Endometrial microvascular endothelial cells (primary cell): Measurements from ENCODE around the gene SLIT3. TPM values are rescaled to one million over a fixed set of nuclear protein-coding genes. Genes with fewer than 3 reads are reported as not detected.

ENCODE experiments used
- in situ Hi-C: cut with HindIII; loops from 2 replicates; pipeline ENCODE4 v1.10.0; 2017; ENCODE audit warnings: low sequenced_read_pairs, low pct_unique_long_range_greater_than_20kb; ENCODE audit errors: inconsistent ontology term
- total RNA-seq: library from RNA; depleted of rRNA; stranded (reverse); fragments of >200 nt; gene quantifications from one replicate; pipeline ENCODE4 v1.2.3, GENCODE V29; 2015; ENCODE audit errors: inconsistent ontology term

The SLIT3 gene
- total RNA-seq, 1 donor from 2014 or later, result under 0.01 TPM

DNA sequence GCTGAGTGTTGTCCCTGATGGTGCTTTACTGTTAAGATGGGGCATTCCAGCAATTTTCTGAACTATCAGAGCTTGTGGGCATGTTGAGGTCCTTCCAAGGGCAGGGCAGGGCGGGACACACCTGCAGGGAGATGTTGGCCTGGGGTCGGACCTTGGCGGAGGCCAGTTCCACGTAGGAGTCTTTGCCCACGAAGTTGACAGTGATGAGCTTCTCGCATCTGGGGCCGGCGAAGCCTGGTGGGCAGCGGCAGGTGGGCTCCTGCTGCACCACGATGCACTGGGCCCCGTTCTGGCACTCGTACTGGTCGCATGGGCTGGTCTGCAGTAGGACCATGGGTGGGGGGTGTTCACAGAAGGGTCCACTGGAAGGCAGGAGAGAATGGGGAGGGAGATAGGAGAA is 615.4 kb downstream of the SLIT3 start:
- in situ Hi-C loops, result no loop called here

DNA sequence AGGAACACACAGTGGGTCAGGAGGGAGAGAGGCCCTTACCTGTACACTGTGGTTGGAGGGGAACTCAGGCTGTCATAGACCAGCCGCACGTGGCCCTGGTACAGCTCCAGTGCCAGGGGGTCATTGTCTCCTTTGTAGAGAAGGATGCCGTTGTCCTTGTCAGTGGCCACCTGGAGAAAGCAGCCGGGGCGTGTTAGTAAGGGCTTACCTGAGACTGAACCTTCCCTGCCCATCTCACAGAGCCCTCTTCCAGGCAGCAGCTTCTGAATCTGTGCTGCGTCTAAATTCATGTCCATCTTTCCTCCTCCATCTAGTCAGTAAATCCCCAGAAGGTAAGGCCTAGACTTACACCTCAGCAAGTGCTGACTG is 617.0 kb downstream of the SLIT3 start:
- in situ Hi-C loops, result no loop called here

DNA sequence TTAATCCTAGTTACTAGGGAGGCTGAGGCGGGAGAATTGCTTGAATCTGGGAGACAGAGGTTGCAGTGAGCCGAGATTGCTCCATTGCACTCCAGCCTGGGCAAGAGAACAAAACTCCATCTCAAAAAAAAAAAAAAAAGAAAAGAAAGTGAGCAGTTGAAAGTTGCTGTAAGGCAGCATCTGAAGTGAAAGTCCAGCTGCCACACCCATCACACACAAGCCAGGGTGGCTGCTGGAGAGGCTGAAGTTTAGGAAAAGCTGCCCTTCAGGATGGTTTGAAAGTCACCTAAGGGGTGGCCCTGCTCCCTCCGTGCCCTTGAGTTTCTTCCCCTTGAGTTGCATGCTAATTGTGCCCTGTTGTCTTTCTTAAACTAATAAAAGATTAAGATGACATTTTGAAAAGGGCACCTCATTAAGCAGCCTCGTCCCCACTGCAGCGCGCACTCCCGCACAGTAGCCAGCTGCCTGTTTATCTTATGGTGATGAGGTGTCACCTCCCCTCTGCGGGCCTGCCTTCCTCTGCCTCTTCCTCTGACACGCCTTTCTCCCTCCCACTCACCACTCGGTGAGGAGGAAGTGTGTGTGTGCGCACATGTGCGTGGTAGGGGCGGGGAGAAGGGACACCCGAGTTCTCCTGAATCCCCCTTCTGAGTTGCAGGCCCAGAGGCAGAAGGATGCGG is 617.6 kb downstream of the SLIT3 start:
- in situ Hi-C loops, result no loop called here

DNA sequence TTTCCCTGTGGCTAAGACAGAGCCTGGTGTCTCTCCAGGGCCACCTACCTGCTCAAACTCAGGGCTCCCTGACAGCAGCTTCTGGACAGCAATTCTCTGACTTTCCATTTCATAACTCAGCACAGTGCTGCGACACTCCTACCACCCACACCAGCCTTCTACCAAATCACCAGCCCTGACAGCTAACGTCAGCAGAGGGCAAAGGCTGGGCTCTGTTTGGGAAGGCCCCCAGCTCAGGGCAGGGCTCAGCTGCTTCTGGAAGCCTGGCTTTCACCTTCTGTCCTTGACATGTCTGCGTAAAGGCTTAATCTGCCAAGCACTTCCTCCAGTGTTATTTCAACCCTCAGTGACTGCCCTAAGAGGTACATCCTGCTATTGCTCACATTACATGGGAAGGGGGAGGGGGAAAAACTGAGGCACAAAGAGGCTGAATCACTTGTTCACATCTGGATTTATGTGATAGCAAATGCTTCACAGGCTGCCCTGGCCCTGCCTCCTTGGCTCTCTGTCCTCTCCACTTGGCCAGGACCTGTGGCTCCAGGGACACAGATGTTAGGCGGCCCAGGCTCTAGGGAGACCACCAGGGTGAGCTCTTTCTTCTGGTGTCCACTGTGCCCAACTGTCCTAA is 619.3 kb downstream of the SLIT3 start:
- in situ Hi-C loops, result no loop called here

DNA sequence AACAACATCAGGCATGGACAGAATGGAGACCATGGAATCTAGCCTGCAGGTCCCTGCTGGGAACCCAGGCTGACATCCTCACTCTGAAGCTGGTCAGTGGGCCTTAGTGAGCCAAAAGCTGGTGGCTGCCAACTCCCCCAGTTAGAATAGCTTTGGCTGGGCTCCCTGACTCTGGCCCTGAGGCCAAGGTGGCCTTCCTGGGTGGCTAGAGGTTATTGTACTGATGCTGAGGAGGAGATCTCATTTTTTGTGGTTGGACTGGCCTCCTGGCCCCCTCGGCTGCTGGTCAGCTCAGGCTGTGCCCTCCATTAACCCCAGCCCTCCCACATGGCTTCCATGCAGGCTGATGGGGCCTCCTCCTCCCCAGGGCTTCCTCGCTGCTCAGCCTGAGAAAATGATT is 620.5 kb downstream of the SLIT3 start:
- in situ Hi-C loops, result no loop called here

DNA sequence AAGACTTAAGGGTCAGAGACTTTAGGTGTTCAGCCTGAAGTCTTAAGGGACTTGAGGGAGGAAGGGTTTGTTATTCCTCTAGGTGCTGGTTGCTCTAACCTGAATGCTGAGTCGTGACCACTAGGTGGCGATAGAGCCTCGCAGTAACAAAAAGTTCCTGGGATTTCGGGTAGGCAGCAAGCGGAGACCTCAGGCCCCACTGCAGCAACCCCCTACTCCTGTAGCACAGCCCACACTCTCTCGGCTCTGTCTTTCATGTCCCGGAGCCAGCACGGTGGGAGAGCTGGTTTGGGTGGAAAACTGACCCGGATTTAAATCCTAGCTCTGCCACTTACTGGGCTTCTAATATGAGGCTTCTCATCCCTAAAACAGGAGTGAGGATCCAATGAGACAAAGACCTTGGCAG is 621.4 kb downstream of the SLIT3 start:
- in situ Hi-C loops, result no loop called here

DNA sequence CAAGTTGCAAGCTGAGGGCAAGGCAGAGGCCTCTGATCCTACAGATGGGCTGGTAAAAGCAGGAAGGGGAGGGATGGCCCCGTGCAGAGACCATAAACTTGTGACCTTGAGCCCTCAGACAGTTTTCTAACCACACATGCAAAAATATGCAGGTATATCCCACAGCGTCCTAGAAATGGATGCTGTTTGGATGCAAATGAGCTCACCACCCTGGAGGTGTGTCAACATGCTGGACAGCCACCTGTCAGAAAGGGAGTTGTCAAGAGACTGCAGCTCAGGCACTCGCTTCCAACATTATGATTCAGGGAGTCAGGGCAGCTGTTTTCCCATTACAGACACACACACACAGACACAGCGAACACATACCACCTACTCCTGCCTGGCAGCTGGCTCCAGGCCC is 624.4 kb downstream of the SLIT3 start:
- in situ Hi-C loops, result no loop called here

DNA sequence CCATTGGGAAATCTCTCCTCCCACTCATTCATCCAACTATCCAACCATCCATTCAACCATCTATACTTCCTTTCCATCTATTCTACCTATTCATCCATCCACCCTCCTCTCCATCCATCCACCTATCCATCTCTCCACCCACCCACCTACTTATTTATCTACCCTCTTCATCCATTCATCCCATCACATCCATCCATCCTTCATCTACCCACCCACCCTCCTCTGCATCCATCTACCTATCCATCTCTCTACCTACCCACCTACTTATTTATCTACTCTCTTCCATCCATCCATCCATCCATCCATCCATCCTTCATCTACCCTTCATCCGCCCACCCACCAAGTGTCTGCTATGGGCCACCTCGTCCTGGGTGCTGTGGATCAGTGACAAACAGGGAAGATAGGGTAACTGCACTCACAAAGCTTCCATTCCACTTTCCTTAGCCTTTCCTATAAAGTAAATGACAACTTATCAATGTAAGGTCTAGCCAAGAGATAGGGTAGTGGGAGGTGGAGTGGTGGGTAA is 625.0 kb downstream of the SLIT3 start:
- in situ Hi-C loops, result no loop called here

DNA sequence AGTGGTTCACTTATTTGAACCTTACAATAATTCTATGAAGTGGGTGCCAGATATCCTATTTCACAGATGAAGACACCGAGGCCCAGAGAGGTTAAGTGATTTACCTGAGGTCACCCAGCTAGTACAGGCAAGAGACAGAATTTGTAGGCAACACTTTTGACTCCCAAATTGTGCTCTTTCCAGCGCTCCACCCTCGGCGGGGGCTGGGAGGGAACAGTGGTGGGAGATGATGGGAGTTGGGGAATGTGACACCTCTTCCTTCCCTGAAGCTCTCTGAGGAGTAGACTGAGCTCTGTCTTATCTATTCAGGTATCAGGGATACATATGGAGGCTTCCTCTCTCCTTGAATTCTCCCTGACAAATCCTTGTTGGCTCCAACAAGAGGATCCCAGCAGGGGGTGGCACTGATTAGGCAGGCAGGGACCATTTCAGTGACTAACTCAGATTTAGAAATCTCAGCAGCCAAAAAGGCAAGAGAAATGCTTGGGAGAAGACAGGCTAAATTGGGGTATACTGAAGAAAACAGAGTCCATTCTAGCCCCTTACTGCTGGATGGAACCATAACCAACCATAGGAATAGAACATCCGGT is 626.0 kb downstream of the SLIT3 start:
- in situ Hi-C loops, result no loop called here

DNA sequence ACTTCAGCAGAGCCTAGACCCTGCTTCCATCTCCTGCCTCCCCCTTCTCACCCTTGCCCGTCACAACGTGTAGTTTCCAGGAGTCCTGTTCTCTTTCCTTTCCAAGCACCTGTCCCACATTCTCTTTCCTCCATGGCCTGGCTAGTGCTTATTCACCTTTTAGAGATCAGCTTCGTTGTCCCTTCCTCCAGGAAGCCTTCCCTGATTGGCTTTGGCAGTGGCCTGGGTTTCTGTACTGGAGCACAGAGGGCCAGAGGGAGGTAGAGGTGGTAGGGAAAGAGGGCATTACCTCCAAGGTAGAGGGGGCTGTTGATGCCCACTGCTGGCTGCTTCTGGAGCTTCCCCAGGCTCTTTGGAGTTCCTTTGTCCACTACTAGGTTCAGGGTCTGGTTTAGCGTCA is 628.1 kb downstream of the SLIT3 start:
- in situ Hi-C loops, result no loop called here

DNA sequence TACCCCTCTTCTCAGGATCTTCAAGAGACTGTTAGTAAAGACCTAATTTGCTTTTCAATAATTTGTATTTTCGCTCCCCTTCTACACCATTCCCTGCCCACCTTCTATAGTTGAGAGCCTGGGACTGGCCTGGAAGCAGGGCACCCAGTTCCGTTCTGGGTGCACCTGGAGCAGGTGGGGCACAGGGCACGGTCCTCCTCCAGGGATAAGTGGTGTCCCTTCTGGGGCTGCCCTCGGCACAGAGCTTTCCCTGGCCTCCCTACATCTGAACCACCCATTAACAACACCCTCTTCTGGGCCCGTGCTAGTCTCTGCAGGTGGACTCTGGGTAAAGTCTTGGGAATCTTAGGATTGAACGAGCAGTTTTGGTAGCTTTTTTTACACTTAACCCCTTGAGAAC is 628.9 kb downstream of the SLIT3 start:
- in situ Hi-C loops, result no loop called here

DNA sequence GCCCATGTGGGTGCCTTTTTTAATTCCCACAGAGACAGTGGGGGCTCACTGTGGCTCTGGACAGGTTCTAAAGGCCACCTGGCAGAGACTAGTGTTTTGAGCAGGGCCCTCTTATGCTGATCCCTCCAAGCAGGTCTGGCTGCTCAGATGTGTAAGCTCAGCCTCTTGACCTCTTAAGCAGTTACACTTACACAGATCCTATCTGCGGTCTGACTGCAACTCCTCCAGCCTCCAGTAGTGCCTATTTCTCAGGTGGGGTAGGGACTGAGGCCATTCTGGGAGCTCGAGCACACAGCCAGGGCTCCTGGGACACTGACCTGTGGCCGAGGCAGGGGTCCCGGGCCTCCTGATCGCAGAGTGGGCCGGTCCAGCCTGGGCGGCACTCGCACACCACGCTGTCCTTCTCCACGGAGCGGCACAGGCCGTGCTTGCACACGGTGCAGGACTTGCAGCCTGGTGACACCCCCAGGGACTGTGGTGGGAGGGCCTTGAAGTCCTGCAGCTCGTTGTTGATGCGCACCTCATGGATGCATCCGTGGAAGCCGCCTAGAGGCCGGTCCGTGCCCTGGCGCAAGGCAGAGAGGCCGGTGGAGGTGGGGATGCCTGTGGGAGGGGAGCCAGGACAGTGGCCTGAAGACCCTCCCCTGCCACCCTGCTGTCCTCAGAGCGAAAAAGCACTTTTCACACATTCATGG is 629.9 kb downstream of the SLIT3 start:
- in situ Hi-C loops, result no loop called here

DNA sequence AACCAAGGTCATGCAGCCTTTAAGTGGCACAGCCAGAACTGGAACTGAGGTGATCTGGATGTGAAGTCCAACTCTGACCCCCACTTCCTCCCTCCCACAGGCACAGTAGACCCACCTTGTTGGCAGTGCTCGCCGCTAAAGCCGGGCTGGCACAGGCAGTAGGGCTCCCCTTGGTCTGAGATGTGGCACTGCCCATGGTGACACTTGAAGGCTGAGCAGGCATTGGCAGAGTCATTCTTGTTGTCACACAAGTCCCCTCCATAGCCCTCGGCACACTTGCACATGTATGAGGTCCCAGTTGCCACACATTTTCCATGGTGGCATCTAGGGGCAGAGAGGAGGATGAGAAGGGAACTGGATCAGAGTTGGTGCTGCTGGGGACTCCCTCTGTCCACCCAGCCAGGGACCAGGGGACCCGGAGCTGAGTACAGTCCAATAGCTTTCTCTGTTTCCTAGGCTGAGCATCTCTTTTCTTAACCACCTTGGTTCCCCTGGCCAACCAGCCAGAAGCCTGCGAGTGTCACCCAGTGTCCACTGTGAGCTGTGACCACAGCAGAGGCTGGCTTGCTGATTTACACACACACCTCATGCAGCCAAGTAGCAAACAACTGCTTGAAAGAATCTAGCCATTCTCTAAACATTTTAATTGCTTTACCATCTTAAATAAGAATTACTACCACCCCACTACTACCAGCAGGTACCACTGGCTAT is 631.1 kb downstream of the SLIT3 start:
- in situ Hi-C loops, result no loop called here

DNA sequence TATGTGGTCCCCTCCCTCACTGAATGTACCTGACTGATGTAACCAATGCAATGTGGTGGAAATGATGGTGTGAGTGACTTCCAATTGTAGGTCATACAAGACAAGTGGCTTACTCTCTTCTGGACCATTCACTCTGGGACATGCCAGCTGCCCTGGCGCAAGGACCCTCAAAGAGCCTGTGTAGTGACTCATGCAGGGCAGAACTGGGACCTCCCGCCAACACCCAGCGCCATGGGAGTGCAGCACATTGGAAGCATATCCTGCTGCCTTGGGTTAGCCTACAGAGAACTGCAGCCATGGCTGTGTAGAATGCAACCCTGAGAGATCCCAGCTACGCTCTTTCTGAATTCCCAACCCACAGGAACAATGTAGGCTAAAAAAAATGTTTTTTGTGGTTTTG is 631.8 kb downstream of the SLIT3 start:
- in situ Hi-C loops, result no loop called here

DNA sequence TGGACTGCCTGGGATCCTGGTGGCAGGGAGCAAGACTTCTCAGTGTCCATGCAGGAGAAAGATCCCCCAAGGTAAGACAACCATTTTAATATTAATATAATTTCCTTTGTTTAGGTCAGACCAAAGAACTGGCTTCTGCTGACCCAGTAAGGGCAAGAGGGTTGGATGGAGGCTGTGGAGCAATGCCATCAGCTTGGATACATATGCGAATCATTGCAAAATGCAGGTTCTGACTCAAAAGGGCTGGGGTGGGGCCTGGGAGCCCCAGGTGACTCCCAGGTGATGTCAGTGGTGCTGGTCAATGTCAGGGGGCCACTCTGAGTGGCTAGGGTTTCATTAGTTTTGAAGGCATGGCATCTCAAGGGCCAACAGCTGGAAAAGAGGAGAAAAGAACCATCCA is 632.9 kb downstream of the SLIT3 start:
- in situ Hi-C loops, result no loop called here

DNA sequence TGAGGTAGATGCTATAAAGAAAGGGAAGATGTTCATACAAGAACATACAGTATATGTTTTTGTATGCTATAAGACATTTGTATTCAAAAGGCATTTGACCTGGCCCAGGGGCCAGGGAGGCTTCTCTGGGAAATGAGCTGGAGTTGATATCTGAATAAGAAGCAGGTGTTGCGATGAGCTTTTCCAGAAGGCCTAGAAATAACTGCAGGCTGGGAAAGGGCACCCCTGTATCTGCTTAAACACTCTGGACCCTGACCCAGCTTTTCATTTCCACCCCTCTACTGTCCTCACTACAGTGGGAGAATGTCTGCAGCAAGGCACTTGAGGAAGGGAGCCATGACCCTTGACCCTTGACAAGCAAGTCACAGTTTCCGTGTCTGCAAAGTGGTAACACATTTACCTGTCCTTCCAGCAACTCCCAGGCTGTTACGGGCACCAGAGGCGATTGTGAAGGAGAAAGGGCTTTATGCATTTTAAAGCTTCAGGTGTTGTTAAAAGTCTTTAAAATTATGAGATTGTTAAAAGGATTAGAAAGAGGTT is 633.6 kb downstream of the SLIT3 start:
- in situ Hi-C loops, result no loop called here

DNA sequence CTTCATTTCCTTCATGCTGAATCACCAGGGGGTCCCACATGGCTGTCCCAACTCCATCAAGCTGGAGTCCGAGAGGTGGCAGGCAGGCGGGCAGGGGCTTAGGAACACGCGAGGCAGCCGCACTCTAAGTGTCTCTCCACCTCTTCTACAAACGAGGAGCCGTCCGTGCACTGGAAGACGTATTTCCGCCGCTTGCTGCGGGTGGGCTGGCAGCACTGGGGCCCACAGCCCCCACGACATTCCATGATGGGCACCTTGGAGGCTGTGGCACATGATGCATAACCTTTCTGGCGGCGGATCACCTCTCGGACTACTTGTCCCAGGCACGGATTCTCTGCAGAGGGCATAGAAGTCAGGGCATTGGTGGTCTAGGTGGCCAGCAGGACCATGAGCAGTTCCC is 634.6 kb downstream of the SLIT3 start:
- in situ Hi-C loops, result no loop called here

DNA sequence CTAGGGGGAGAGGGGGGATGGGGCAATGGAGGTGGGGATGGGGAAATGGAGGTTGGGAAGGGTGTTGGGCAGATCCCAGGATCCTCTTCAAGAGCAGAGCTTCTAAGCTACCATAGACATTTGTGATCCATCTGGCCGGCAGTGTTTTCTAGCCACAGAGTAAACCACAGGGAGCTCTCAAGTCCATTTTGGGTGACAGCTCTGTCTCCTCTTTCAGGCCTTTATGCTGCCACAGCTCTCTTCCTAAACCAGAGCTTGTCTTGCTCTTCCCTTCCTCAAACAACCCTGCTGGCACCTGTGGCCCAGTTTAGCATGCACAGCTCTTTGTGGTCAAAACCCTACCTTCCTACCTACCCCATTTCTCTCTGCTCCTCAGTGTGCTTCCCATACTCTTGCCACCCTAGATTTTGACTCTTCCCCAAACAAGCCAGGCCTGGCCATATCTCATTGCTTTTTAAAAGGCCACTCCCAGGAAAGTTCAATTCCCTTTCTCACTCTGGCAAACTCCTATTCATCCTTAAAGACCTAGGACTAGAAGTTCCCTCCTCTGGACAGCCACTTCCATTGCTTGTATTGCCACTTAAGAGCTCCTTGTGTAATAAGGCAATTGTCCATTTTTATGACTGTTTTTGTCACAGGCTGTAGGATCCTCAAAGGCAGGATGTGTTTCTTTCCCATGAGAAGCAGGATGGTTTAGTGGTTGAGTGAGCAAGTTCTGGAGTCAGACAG is 637.5 kb downstream of the SLIT3 start:
- in situ Hi-C loops, result no loop called here
